Measurements from ENCODE around the gene CDC42. TPM values are rescaled to one million over a fixed set of nuclear protein-coding genes. Genes with fewer than 3 reads are reported as not detected.

The CDC42 gene
- total RNA-seq, 3 donors from 2014 or later (not counting 1 experiment from before 2014, with no cell fraction given), result 454 to 470 (median 463) TPM

DNA sequence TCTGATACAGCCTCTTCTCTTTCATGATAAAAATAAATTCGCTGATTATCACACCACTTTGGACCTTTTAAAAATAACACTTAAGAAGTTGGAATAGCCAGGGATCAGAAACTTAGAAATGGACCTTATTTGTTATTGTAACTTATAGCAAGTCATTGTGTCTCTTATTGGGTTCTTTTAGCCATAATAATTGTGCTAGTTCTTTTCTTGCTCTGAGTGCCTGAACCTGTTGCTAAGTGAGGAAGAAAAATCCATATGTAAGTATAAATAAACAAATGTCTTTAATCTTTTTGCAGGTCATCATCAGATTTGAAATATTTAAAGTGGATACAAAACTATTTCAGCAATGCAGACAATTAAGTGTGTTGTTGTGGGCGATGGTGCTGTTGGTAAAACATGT lies 25.6 kb downstream of the CDC42 start:
- Mint-ChIP-seq H3K27me3 (ENCODE audit: low read depth in 2 of 2) (no peaks in the 10 kb centered on the region), H3K9me3 (no peaks in the 10 kb centered on the region), H3K4me3 (peak overlapping the region; percentile 47), H3K36me3 (peaks cover 16% of the 10 kb centered on the region), H3K27ac (peak overlapping the region; percentile 51 to 73), H3K4me1 (peaks cover 78 to 86% of the 10 kb centered on the region in 2 donors)
- DNase-seq (no peak), ATAC-seq (no peak)
- Histone ChIP-seq H3K27me3 (ENCODE audit: control insufficient read depth, insufficient read depth, low read length) (no peaks in the 10 kb centered on the region), H3K4me1 (ENCODE audit: control insufficient read depth, insufficient read depth, low read length) (peaks cover 35% of the 10 kb centered on the region), H3K4me3 (ENCODE audit: low read length) (no peak overlapping the region), H3K36me3 (ENCODE audit: control insufficient read depth, insufficient read depth, low read length) (peaks cover 52% of the 10 kb centered on the region), H3K27ac (ENCODE audit: low read length) (no peak overlapping the region), H3K9me3 (ENCODE audit: control insufficient read depth, insufficient read depth, low read length) (no peaks in the 10 kb centered on the region)
- intact Hi-C loops (cut with micrococcal nuclease), result no loop called here
- no CpG with 5 or more reads among the region's 2 CpGs for WGBS (ENCODE audit: insufficient coverage)
- no peak for TF ChIP-seq CTCF (IDR thresholded peaks at IDR 0.05)

- peaks cover 80 to 87% of the 10 kb centered on the region in 2 donors for H3K4me1 Mint-ChIP-seq
- 57% methylated on average over 2 of the region's 2 CpGs for WGBS (ENCODE audit: insufficient coverage)
- peaks cover 24% of the 10 kb centered on the region for H3K4me1 ChIP-seq (ENCODE audit: control insufficient read depth, insufficient read depth, low read length)
- peak overlapping the region; percentile 33 for H3K4me3 Mint-ChIP-seq
- H3K27ac ChIP-seq (ENCODE audit: low read length), result no peak overlapping the region
- H3K27me3 ChIP-seq (ENCODE audit: control insufficient read depth, insufficient read depth, low read length), result no peaks in the 10 kb centered on the region
- no peak overlapping the region for H3K4me3 ChIP-seq (ENCODE audit: low read length)
- ATAC-seq (no peak), DNase-seq (no peak)
- intact Hi-C loops (cut with micrococcal nuclease), result no loop called here
- no peaks in the 10 kb centered on the region for H3K9me3 ChIP-seq (ENCODE audit: control insufficient read depth, insufficient read depth, low read length)
- peak overlapping the region; percentile 51 to 73 for H3K27ac Mint-ChIP-seq
- no peak for TF ChIP-seq CTCF (IDR thresholded peaks at IDR 0.05)
- peaks cover 16% of the 10 kb centered on the region for H3K36me3 Mint-ChIP-seq
- no peaks in the 10 kb centered on the region for H3K27me3 Mint-ChIP-seq (ENCODE audit: low read depth in 2 of 2)
- H3K9me3 Mint-ChIP-seq, result no peaks in the 10 kb centered on the region
- peaks cover 59% of the 10 kb centered on the region for H3K36me3 ChIP-seq (ENCODE audit: control insufficient read depth, insufficient read depth, low read length)
Observed at GRCh38 chr1:22080191-22080590, 27.7 kb downstream of the CDC42 start.

GRCh38 chr1:22088331-22088730 lies 35.8 kb downstream of the CDC42 start:
- Mint-ChIP-seq H3K4me1 (peaks cover 88 to 91% of the 10 kb centered on the region in 2 donors), H3K4me3 (peak overlapping the region; percentile 68), H3K36me3 (peaks cover 15% of the 10 kb centered on the region), H3K27me3 (ENCODE audit: low read depth in 2 of 2) (no peaks in the 10 kb centered on the region), H3K9me3 (no peaks in the 10 kb centered on the region), H3K27ac (peak overlapping the region; percentile 81 to 85)
- TF ChIP-seq CTCF (IDR thresholded peaks at IDR 0.05), result no peak
- 13% methylated on average over 1 of the region's 2 CpGs for WGBS (ENCODE audit: insufficient coverage)
- no peaks in the 10 kb centered on the region for H3K9me3 ChIP-seq (ENCODE audit: control insufficient read depth, insufficient read depth, low read length)
- intact Hi-C loops (cut with micrococcal nuclease), result loop anchor here (5.0 kb wide), 1 partner anchor 36 kb away; the partner anchor contains the start of gene CDC42
- no peak overlapping the region for H3K4me3 ChIP-seq (ENCODE audit: low read length)
- ATAC-seq (no peak), DNase-seq (no peak)
- H3K4me1 ChIP-seq (ENCODE audit: control insufficient read depth, insufficient read depth, low read length), result peaks cover 13% of the 10 kb centered on the region
- peaks cover 60% of the 10 kb centered on the region for H3K36me3 ChIP-seq (ENCODE audit: control insufficient read depth, insufficient read depth, low read length)
- H3K27ac ChIP-seq (ENCODE audit: low read length), result no peak overlapping the region
- H3K27me3 ChIP-seq (ENCODE audit: control insufficient read depth, insufficient read depth, low read length), result no peaks in the 10 kb centered on the region

DNA sequence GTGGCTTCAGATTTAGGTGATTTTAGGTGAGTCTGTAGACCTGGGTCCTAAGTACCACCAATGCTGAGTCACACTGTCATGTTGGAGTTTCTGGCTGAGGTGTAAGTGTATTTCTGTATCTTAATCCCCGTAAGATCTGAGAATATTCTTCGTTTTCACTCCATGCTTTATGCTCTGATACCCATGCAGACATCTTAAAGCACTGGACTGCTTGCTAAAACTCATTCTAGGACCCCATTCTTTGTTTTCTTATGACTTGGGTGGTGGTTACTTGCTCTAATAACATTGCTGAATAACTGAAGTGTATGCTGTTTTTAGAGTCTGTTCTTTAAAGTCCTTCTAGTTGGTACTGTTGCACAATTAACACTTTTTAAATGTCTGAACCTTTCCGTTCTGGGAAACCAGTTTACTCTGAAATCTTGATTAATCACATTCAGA lies 36.6 kb downstream of the CDC42 start:
- Mint-ChIP-seq H3K36me3 (peaks cover 15% of the 10 kb centered on the region), H3K27ac (peak overlapping the region; percentile 81 to 85), H3K4me3 (peak overlapping the region; percentile 68), H3K27me3 (ENCODE audit: low read depth in 2 of 2) (no peaks in the 10 kb centered on the region), H3K4me1 (peaks cover 88 to 89% of the 10 kb centered on the region in 2 donors), H3K9me3 (no peaks in the 10 kb centered on the region)
- H3K27ac ChIP-seq (ENCODE audit: low read length), result peak overlapping the region; percentile 32
- DNase-seq, result no peak
- peaks cover 12% of the 10 kb centered on the region for H3K4me1 ChIP-seq (ENCODE audit: control insufficient read depth, insufficient read depth, low read length)
- H3K9me3 ChIP-seq (ENCODE audit: control insufficient read depth, insufficient read depth, low read length), result no peaks in the 10 kb centered on the region
- intact Hi-C loops (cut with micrococcal nuclease), result loop anchor here (5.0 kb wide), 1 partner anchor 37 kb away; the partner anchor contains the start of gene CDC42
- no peaks in the 10 kb centered on the region for H3K27me3 ChIP-seq (ENCODE audit: control insufficient read depth, insufficient read depth, low read length)
- peaks cover 64% of the 10 kb centered on the region for H3K36me3 ChIP-seq (ENCODE audit: control insufficient read depth, insufficient read depth, low read length)
- 34% methylated on average over 3 of the region's 3 CpGs for WGBS (ENCODE audit: insufficient coverage)
- no peak overlapping the region for H3K4me3 ChIP-seq (ENCODE audit: low read length)
- peak in 2 of 3 donors; percentile 23 to 41 for ATAC-seq
- no peak for TF ChIP-seq CTCF (IDR thresholded peaks at IDR 0.05)
